HUES6 (cell line): ENCODE data around the gene MEGF6.

Experiments
- H3K27ac ChIP-seq: 2 replicates; pipeline ENCODE4 v1.7.0; 2013; ENCODE audit warnings: low read depth, mild to moderate bottlenecking, low read length, inconsistent platforms
- H3K27me3 ChIP-seq: 2 replicates; pipeline ENCODE4 v1.6.1; 2013; ENCODE audit warnings: low read length; ENCODE audit not compliant: control insufficient read depth, insufficient read depth
- H3K36me3 ChIP-seq: 2 replicates; pipeline ENCODE4 v1.6.1; 2013; ENCODE audit warnings: low read length; ENCODE audit not compliant: control insufficient read depth, insufficient read depth
- H3K4me1 ChIP-seq: 2 replicates; pipeline ENCODE4 v1.6.1; 2013; ENCODE audit warnings: low read length; ENCODE audit not compliant: control insufficient read depth, insufficient read depth
- H3K4me3 ChIP-seq: 2 replicates; pipeline ENCODE4 v1.5.1; 2013; ENCODE audit warnings: low read depth, low read length
- H3K9ac ChIP-seq: one replicate; pipeline ENCODE4 v1.6.1; 2013; ENCODE audit warnings: mild to moderate bottlenecking, low read length
- H3K9me3 ChIP-seq: 2 replicates; pipeline ENCODE4 v1.6.1; 2013; ENCODE audit warnings: low read depth, low read length; ENCODE audit not compliant: control insufficient read depth, insufficient read depth

The MEGF6 gene

GRCh38 chr1:3642919-3643675 lies 31.8 kb upstream of the MEGF6 start:
- no peaks in the 10 kb centered on the region for H3K27me3 ChIP-seq

GRCh38 chr1:3641816-3642215 lies 30.5 kb upstream of the MEGF6 start:
- Histone ChIP-seq H3K4me1 (no peaks in the 10 kb centered on the region), H3K4me3 (no peak overlapping the region), H3K27me3 (no peaks in the 10 kb centered on the region), H3K36me3 (peaks cover 54% of the 10 kb centered on the region), H3K9me3 (no peaks in the 10 kb centered on the region), H3K27ac (no peak overlapping the region), H3K9ac (no peak overlapping the region)

More at GRCh38 chr1:3642919-3643675, 31.8 kb upstream of the MEGF6 start:
- no peaks in the 10 kb centered on the region for H3K4me1 ChIP-seq
- H3K27ac ChIP-seq, result no peak overlapping the region
- H3K9me3 ChIP-seq, result no peaks in the 10 kb centered on the region
- peaks cover 47% of the 10 kb centered on the region for H3K36me3 ChIP-seq
- H3K9ac ChIP-seq, result no peak overlapping the region
- H3K4me3 ChIP-seq, result no peak overlapping the region

- no peaks in the 10 kb centered on the region for H3K9me3 ChIP-seq
- no peaks in the 10 kb centered on the region for H3K27me3 ChIP-seq
- H3K4me1 ChIP-seq, result no peaks in the 10 kb centered on the region
- no peak overlapping the region for H3K9ac ChIP-seq
- H3K36me3 ChIP-seq, result peaks cover 54% of the 10 kb centered on the region
- no peak overlapping the region for H3K27ac ChIP-seq
- H3K4me3 ChIP-seq, result no peak overlapping the region
These were observed 29.9 kb upstream of the MEGF6 start for GRCh38 chr1:3641046-3641760.

GRCh38 chr1:3640121-3640837 lies 29.0 kb upstream of the MEGF6 start:
- Histone ChIP-seq H3K4me1 (no peaks in the 10 kb centered on the region), H3K36me3 (peaks cover 59% of the 10 kb centered on the region), H3K4me3 (no peak overlapping the region), H3K27me3 (no peaks in the 10 kb centered on the region), H3K9me3 (no peaks in the 10 kb centered on the region), H3K27ac (no peak overlapping the region), H3K9ac (no peak overlapping the region)

- Histone ChIP-seq H3K4me1 (no peaks in the 10 kb centered on the region), H3K4me3 (no peak overlapping the region), H3K9me3 (no peaks in the 10 kb centered on the region), H3K27ac (no peak overlapping the region), H3K27me3 (no peaks in the 10 kb centered on the region), H3K36me3 (peaks cover 62% of the 10 kb centered on the region), H3K9ac (no peak overlapping the region)
These were observed 28.1 kb upstream of the MEGF6 start for GRCh38 chr1:3639397-3639911.

GRCh38 chr1:3638676-3639075 lies 27.4 kb upstream of the MEGF6 start:
- H3K4me1 ChIP-seq, result no peaks in the 10 kb centered on the region
- H3K9ac ChIP-seq, result no peak overlapping the region
- H3K27me3 ChIP-seq, result no peaks in the 10 kb centered on the region
- no peaks in the 10 kb centered on the region for H3K9me3 ChIP-seq
- H3K36me3 ChIP-seq, result peaks cover 68% of the 10 kb centered on the region
- H3K27ac ChIP-seq, result no peak overlapping the region
- no peak overlapping the region for H3K4me3 ChIP-seq

- Histone ChIP-seq H3K4me3 (no peak overlapping the region), H3K36me3 (peaks cover 71% of the 10 kb centered on the region), H3K9ac (no peak overlapping the region), H3K27ac (no peak overlapping the region), H3K27me3 (no peaks in the 10 kb centered on the region), H3K9me3 (no peaks in the 10 kb centered on the region), H3K4me1 (no peaks in the 10 kb centered on the region)
These were observed 26.7 kb upstream of the MEGF6 start for GRCh38 chr1:3638027-3638426.

- Histone ChIP-seq H3K9ac (no peak overlapping the region), H3K36me3 (peaks cover 74% of the 10 kb centered on the region), H3K27ac (no peak overlapping the region), H3K4me3 (no peak overlapping the region), H3K4me1 (no peaks in the 10 kb centered on the region), H3K27me3 (no peaks in the 10 kb centered on the region), H3K9me3 (no peaks in the 10 kb centered on the region)
These were observed 25.2 kb upstream of the MEGF6 start for GRCh38 chr1:3636531-3636930.

- Histone ChIP-seq H3K9ac (no peak overlapping the region), H3K4me3 (no peak overlapping the region), H3K27ac (no peak overlapping the region), H3K36me3 (peaks cover 74% of the 10 kb centered on the region), H3K27me3 (no peaks in the 10 kb centered on the region), H3K9me3 (no peaks in the 10 kb centered on the region), H3K4me1 (no peaks in the 10 kb centered on the region)
These were observed 24.8 kb upstream of the MEGF6 start for GRCh38 chr1:3636080-3636479.

GRCh38 chr1:3634059-3634800 lies 22.9 kb upstream of the MEGF6 start:
- no peaks in the 10 kb centered on the region for H3K27me3 ChIP-seq
- no peaks in the 10 kb centered on the region for H3K4me1 ChIP-seq
- H3K36me3 ChIP-seq, result peaks cover 75% of the 10 kb centered on the region
- no peak overlapping the region for H3K9ac ChIP-seq
- H3K27ac ChIP-seq, result no peak overlapping the region
- H3K4me3 ChIP-seq, result no peak overlapping the region
- H3K9me3 ChIP-seq, result no peaks in the 10 kb centered on the region
